Upper lobe of left lung (tissue), 6 donors: ENCODE results near the gene PFDN6. TPM values are rescaled to one million over a fixed set of nuclear protein-coding genes. Genes with fewer than 3 reads are reported as not detected.
"Not testable (repeated sequence)": the region's sequence is repeated elsewhere in the genome, so short reads cannot be mapped to it uniquely, and the experiment has no call there.

Experiments
- ATAC-seq, 2 donors: fragments of 200-7000 bp; cut with Tn5 transposase; one replicate each; pipeline ENCODE4 v1.9.1; 2022; ENCODE audit warnings: mild to moderate bottlenecking in 2 of 2, moderate library complexity in 2 of 2; ENCODE audit not compliant: low FRiP score in 2 of 2
- DNase-seq, 2 donors: peaks; one replicate each; pipeline ENCODE4 v3.0.0-alpha.2; 2019 to 2020
- H3K27ac ChIP-seq, 4 donors: fragments of 200-600 bp; sonication (generic); one replicate each; pipeline ENCODE4 v1.5.1; 2016 to 2019
- H3K27me3 ChIP-seq, 4 donors: fragments of 200-600 bp; sonication (generic); one replicate each; pipeline ENCODE4 v1.5.1; 2017 to 2019
- H3K36me3 ChIP-seq, 4 donors: fragments of 200-600 bp; sonication (generic); one replicate each; pipeline ENCODE4 v1.5.1; 2016 to 2019
- H3K4me1 ChIP-seq, 4 donors: fragments of 200-600 bp; sonication (generic); one replicate each; pipeline ENCODE4 v1.5.1; 2018 to 2019
- H3K4me3 ChIP-seq, 4 donors: fragments of 200-600 bp; sonication (generic); one replicate each; pipeline ENCODE4 v1.5.1; 2017 to 2019; ENCODE audit warnings: mild to moderate bottlenecking in 2 of 4, moderate library complexity in 1 of 4
- H3K9me3 ChIP-seq, 4 donors: fragments of 200-600 bp; sonication (generic); one replicate each; pipeline ENCODE4 v1.5.1; 2018 to 2019
- CTCF ChIP-seq, 6 experiments: fragments of 450-650 bp in 4 of 6; fragments of 200-600 bp in 2 of 6; sonication (generic) in 2 of 6; IDR thresholded peaks; one replicate each; pipeline ENCODE4 v1.5.1; 2016 to 2019; ENCODE audit warnings: antibody characterized with exemption in 6 of 6
- EP300 ChIP-seq, 4 donors: sonication (generic); formaldehyde crosslinking; IDR thresholded peaks; one replicate each; pipeline ENCODE4 v1.5.1; 2017; ENCODE audit warnings: antibody characterized with exemption in 4 of 4, control low read depth in 2 of 4
- POLR2A ChIP-seq, 4 donors: fragments of 450-650 bp; IDR thresholded peaks; one replicate each; pipeline ENCODE4 v1.5.1; 2016 to 2017; ENCODE audit warnings: antibody characterized with exemption in 4 of 4, mild to moderate bottlenecking in 2 of 4
- POLR2AphosphoS5 ChIP-seq, 2 donors: sonication (generic); formaldehyde crosslinking; IDR thresholded peaks; one replicate each; pipeline ENCODE4 v1.5.1; 2017; ENCODE audit warnings: antibody characterized with exemption in 2 of 2
- WGBS, 2 donors: methylation state at CpG; one replicate each; pipeline ENCODE4 v1.1.5; 2017 to 2018; 5-methylcytosine and 5-hydroxymethylcytosine counted together
- total RNA-seq, 6 donors: library from RNA; depleted of rRNA in 4 of 6; stranded (reverse); fragments of >200 nt in 4 of 6; gene quantifications; one replicate each; pipeline versions ENCODE4 v1.1.0 to v1.2.1, GENCODE V29; 2016 to 2021
- donor health status: DM: no; HTN: no; CAD: no; lungs with moderate emphysema.
- donor health status: DM: no; HTN: yes; CAD: no; lungs with severe emphysema.

PFDN6 gene
- total RNA-seq, 6 donors from 2014 or later, result 13.8 to 42.9 (median 30.7) TPM

GRCh38 chr6:33278392-33278741, 11.0 kb upstream of the PFDN6 start:
- no peak for TF ChIP-seq POLR2A (IDR thresholded peaks at IDR 0.05)
- TF ChIP-seq EP300 (IDR thresholded peaks at IDR 0.05), result no peak
- TF ChIP-seq POLR2AphosphoS5 (IDR thresholded peaks at IDR 0.05), result no peak
- TF ChIP-seq CTCF (IDR thresholded peaks at IDR 0.05), result no peak
- Histone ChIP-seq H3K4me3 (peak overlapping the region in 2 of 4 donors; percentile 67 to 79), H3K27ac (peak overlapping the region; percentile 89 to 97 (median 92)), H3K36me3 (peaks cover 0 to 80% (median 46%) of the 10 kb centered on the region in 4 donors), H3K9me3 (no peaks in the 10 kb centered on the region), H3K4me1 (peaks cover 40 to 58% (median 49%) of the 10 kb centered on the region in 4 donors), H3K27me3 (no peaks in the 10 kb centered on the region)
- 74 to 82% methylated on average over 7 to 8 of the region's 9 CpGs for WGBS, 2 donors
- DNase-seq, result no peak
- no peak for ATAC-seq

GRCh38 chr6:33278810-33279209, 10.6 kb upstream of the PFDN6 start:
- no peak for TF ChIP-seq POLR2A (IDR thresholded peaks at IDR 0.05)
- TF ChIP-seq POLR2AphosphoS5 (IDR thresholded peaks at IDR 0.05), result no peak
- no peak for TF ChIP-seq CTCF (IDR thresholded peaks at IDR 0.05)
- TF ChIP-seq EP300 (IDR thresholded peaks at IDR 0.05), result no peak
- no peak for DNase-seq
- Histone ChIP-seq H3K27me3 (no peaks in the 10 kb centered on the region), H3K9me3 (no peaks in the 10 kb centered on the region), H3K36me3 (peaks cover 0 to 79% (median 47%) of the 10 kb centered on the region in 4 donors), H3K4me3 (no peak overlapping the region), H3K27ac (peak overlapping the region in 2 of 4 donors; percentile 94 to 97), H3K4me1 (peaks cover 35 to 53% (median 44%) of the 10 kb centered on the region in 4 donors)
- ATAC-seq, result no peak
- WGBS, 2 donors, result 91 to 94% methylated on average over 3 of the region's 3 CpGs

GRCh38 chr6:33279257-33279695, 10.1 kb upstream of the PFDN6 start:
- 79 to 88% methylated on average over 3 to 13 of the region's 13 CpGs for WGBS, 2 donors

GRCh38 chr6:33279971-33280511, 9.4 kb upstream of the PFDN6 start:
- H3K27ac ChIP-seq, result peak overlapping the region in 1 of 4 donors; percentile 6
- TF ChIP-seq CTCF (IDR thresholded peaks at IDR 0.05), result peak in 3 of 6 experiments; percentile 39 to 57 (median 39)
- TF ChIP-seq EP300 (IDR thresholded peaks at IDR 0.05), result no peak
- H3K9me3 ChIP-seq, result no peaks in the 10 kb centered on the region
- ATAC-seq (no peak), DNase-seq (no peak)
- peaks cover 0 to 79% (median 42%) of the 10 kb centered on the region in 4 donors for H3K36me3 ChIP-seq
- no peaks in the 10 kb centered on the region for H3K27me3 ChIP-seq
- no peak overlapping the region for H3K4me3 ChIP-seq
- H3K4me1 ChIP-seq, result peaks cover 23 to 41% (median 32%) of the 10 kb centered on the region in 4 donors
- 65 to 72% methylated on average over 4 to 5 of the region's 5 CpGs for WGBS, 2 donors

More at GRCh38 chr6:33279257-33279695, 10.1 kb upstream of the PFDN6 start:
- H3K4me3 ChIP-seq, result no peak overlapping the region
- DNase-seq (peak in 1 of 2 donors; percentile 64), ATAC-seq (no peak)
- no peaks in the 10 kb centered on the region for H3K27me3 ChIP-seq
- TF ChIP-seq CTCF (IDR thresholded peaks at IDR 0.05) (no peak), POLR2AphosphoS5 (IDR thresholded peaks at IDR 0.05) (no peak), POLR2A (IDR thresholded peaks at IDR 0.05) (no peak), EP300 (IDR thresholded peaks at IDR 0.05) (no peak)
- H3K36me3 ChIP-seq, result peaks cover 0 to 79% (median 45%) of the 10 kb centered on the region in 4 donors
- H3K4me1 ChIP-seq, result peaks cover 31 to 48% (median 40%) of the 10 kb centered on the region in 4 donors
- no peaks in the 10 kb centered on the region for H3K9me3 ChIP-seq
- peak overlapping the region in 2 of 4 donors; percentile 17 to 97 for H3K27ac ChIP-seq

GRCh38 chr6:33280539-33280938, 8.9 kb upstream of the PFDN6 start:
- no peaks in the 10 kb centered on the region for H3K9me3 ChIP-seq
- H3K27ac ChIP-seq, result peak overlapping the region in 2 of 4 donors; percentile 6 to 34
- H3K4me1 ChIP-seq, result peaks cover 18 to 36% (median 29%) of the 10 kb centered on the region in 4 donors
- 93 to 100% methylated on average over 2 to 6 of the region's 6 CpGs for WGBS, 2 donors
- TF ChIP-seq POLR2AphosphoS5 (IDR thresholded peaks at IDR 0.05), result no peak
- no peak for TF ChIP-seq CTCF (IDR thresholded peaks at IDR 0.05)
- no peak for TF ChIP-seq EP300 (IDR thresholded peaks at IDR 0.05)
- no peak for TF ChIP-seq POLR2A (IDR thresholded peaks at IDR 0.05)
- no peak for DNase-seq
- H3K4me3 ChIP-seq, result no peak overlapping the region
- ATAC-seq, result no peak
- peaks cover 0 to 79% (median 41%) of the 10 kb centered on the region in 4 donors for H3K36me3 ChIP-seq
- H3K27me3 ChIP-seq, result no peaks in the 10 kb centered on the region

- H3K36me3 ChIP-seq, result peaks cover 0 to 70% (median 36%) of the 10 kb centered on the region in 4 donors
- not testable (repeated sequence) for ATAC-seq
Measured at GRCh38 chr6:33285214-33285613, 4.2 kb upstream of the PFDN6 start.

More at GRCh38 chr6:33285214-33285613, 4.2 kb upstream of the PFDN6 start:
- peaks cover 12 to 18% (median 17%) of the 10 kb centered on the region in 4 donors for H3K4me1 ChIP-seq
- not testable (repeated sequence) for H3K9me3 ChIP-seq, H3K27ac ChIP-seq, DNase-seq, H3K4me3 ChIP-seq, H3K27me3 ChIP-seq
- 86 to 94% methylated on average over 4 of the region's 4 CpGs for WGBS, 2 donors
